Measurements from ENCODE around the gene RIIAD1.

GRCh38 chr1:151737479-151737878 lies 16.2 kb downstream of the RIIAD1 start:
- no peak for TF ChIP-seq EZH2 (IDR thresholded peaks at IDR 0.05)
- no peak for TF ChIP-seq CTCF (IDR thresholded peaks at IDR 0.05 in 2 of 3, conservative IDR thresholded peaks at IDR 0.05 in 1 of 3; ENCODE audit: borderline replicate concordance in 1 of 3, insufficient read depth in 1 of 3, low read depth in 2 of 3, low read length in 2 of 3)
- TF ChIP-seq, protein P1, sequence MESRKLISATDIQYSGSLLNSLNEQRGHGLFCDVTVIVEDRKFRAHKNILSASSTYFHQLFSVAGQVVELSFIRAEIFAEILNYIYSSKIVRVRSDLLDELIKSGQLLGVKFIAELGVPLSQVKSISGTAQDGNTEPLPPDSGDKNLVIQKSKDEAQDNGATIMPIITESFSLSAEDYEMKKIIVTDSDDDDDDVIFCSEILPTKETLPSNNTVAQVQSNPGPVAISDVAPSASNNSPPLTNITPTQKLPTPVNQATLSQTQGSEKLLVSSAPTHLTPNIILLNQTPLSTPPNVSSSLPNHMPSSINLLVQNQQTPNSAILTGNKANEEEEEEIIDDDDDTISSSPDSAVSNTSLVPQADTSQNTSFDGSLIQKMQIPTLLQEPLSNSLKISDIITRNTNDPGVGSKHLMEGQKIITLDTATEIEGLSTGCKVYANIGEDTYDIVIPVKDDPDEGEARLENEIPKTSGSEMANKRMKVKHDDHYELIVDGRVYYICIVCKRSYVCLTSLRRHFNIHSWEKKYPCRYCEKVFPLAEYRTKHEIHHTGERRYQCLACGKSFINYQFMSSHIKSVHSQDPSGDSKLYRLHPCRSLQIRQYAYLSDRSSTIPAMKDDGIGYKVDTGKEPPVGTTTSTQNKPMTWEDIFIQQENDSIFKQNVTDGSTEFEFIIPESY (IDR thresholded peaks at IDR 0.05; ENCODE audit: extremely low read depth, insufficient replicate concordance, low read length), result no peak
- no peak for TF ChIP-seq REST (IDR thresholded peaks at IDR 0.05; ENCODE audit: low read depth)
- no peak for TF ChIP-seq POLR2A (IDR thresholded peaks at IDR 0.05; ENCODE audit: borderline replicate concordance, extremely low read depth, insufficient read depth, insufficient read length)
